Natural killer cell (primary cell): ENCODE data around the gene DOC2B. TPM values are rescaled to one million over a fixed set of nuclear protein-coding genes. Genes with fewer than 3 reads are reported as not detected.

Experiments
- ATAC-seq, 3 donors: fragments of 150-1000 bp in 2 of 3; fragments of 200-7000 bp in 1 of 3; cut with Tn5 transposase; 1 replicate in 1 of 3; 2 replicates in 2 of 3; pipeline ENCODE4 v1.10.0; 2021; ENCODE audit warnings: mild to moderate bottlenecking in 2 of 3, moderate library complexity in 2 of 3
- DNase-seq, 2 donors: peaks; one replicate each; pipeline versions ENCODE4 v3.0.0 to v3.0.0-alpha.2; 2013 to 2021; ENCODE audit warnings: mixed read lengths in 1 of 2
- H3K27ac ChIP-seq: one replicate; pipeline ENCODE4 v1.5.1; 2013; ENCODE audit warnings: mild to moderate bottlenecking, low read length
- H3K27me3 ChIP-seq: one replicate; pipeline ENCODE4 v1.6.1; 2013; ENCODE audit warnings: low read length; ENCODE audit not compliant: control insufficient read depth, insufficient read depth
- H3K36me3 ChIP-seq: one replicate; pipeline ENCODE4 v1.6.1; 2013; ENCODE audit warnings: low read length; ENCODE audit not compliant: control insufficient read depth, insufficient read depth
- H3K4me1 ChIP-seq: one replicate; pipeline ENCODE4 v1.6.1; 2013; ENCODE audit warnings: low read length; ENCODE audit not compliant: control insufficient read depth, insufficient read depth
- H3K4me3 ChIP-seq: one replicate; pipeline ENCODE4 v1.5.1; 2013; ENCODE audit warnings: low read length
- H3K9me3 ChIP-seq: one replicate; pipeline ENCODE4 v1.6.1; 2013; ENCODE audit warnings: low read length; ENCODE audit not compliant: control insufficient read depth, insufficient read depth
- H3K27ac Mint-ChIP-seq, 2 donors: one replicate each; pipeline ENCODE4 v1.8.0; 2022; ENCODE audit warnings: mild to moderate bottlenecking in 2 of 2, mixed read lengths in 2 of 2, moderate library complexity in 1 of 2
- H3K27me3 Mint-ChIP-seq, 2 donors: one replicate each; pipeline ENCODE4 v1.8.0; 2022; ENCODE audit warnings: low read depth in 2 of 2, mixed read lengths in 2 of 2
- H3K36me3 Mint-ChIP-seq: one replicate; pipeline ENCODE4 v1.8.0; 2022; ENCODE audit warnings: mixed read lengths
- H3K4me1 Mint-ChIP-seq, 2 donors: one replicate each; pipeline ENCODE4 v1.8.0; 2022; ENCODE audit warnings: mixed read lengths in 2 of 2
- H3K4me3 Mint-ChIP-seq: one replicate; pipeline ENCODE4 v1.8.0; 2022; ENCODE audit warnings: mild to moderate bottlenecking, moderate library complexity, mixed read lengths
- H3K9me3 Mint-ChIP-seq, 2 donors: one replicate each; pipeline ENCODE4 v1.8.0; 2022; ENCODE audit warnings: mixed read lengths in 2 of 2
- WGBS: methylation state at CpG from one replicate; pipeline ENCODE4 v1.1.7; 2013; ENCODE audit warnings: missing lambda C conversion rate; ENCODE audit not compliant: insufficient coverage; 5-methylcytosine and 5-hydroxymethylcytosine counted together
- intact Hi-C: fragments of 100-400 bp; cut with micrococcal nuclease; formaldehyde crosslinking; loops from one replicate; pipeline ENCODE4 v1.14.2; 2022
- total RNA-seq, 4 donors: library from RNA; stranded (reverse); fragments of 120-200 nt in 1 of 4; gene quantifications; one replicate each; pipeline versions ENCODE4 v1.2.3 to v1.2.4, GENCODE V29; 2013 to 2022
- TF ChIP-seq, protein P1 (sequence below): fragments of 200-600 bp; IDR thresholded peaks from one replicate; pipeline ENCODE4 v1.8.0; 2022; ENCODE audit warnings: antibody characterized with exemption

DOC2B gene
- total RNA-seq, 3 donors from 2014 or later (not counting 1 experiment from before 2014, with no cell fraction given): 0.07 to 0.20 TPM; not detected in 1

DNA sequence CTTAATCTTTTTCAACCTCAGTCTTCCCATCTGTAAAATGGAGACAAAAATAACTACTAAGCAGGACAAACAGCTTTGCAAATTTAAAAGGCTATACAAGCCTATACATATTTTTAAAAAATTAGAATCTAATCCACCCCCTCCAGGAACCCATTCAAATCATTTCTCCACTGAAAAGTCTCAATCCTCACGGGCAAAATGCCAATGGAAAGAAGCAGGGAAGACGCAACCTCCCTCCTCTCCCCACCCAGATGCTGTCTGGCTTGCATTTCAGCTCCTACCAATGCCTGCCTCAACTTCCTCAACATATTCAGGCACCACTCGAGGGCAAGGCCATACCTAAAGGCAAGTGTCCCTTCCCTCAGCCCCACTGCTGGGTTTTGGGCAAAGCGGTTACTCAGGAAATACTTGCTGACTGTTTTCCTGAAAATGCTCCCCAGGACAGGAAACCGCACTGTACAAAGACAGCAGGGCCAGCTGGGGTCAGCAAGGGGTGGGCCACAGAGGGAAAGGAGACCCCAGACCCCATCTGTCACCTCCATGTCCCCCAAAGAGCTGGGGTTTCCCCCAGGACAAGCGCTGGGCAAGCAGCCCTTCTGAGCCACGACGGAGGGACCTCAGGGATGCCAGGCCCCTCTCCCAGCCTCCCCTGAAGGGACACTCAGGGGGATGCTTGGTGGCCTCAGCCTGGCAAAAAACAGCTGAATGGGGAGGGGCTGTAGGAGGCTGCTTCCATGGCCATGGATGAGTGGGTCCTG is 47.7 kb upstream of the DOC2B start:
- Histone ChIP-seq H3K36me3 (no peaks in the 10 kb centered on the region), H3K27ac (no peak overlapping the region), H3K4me1 (peaks cover 7% of the 10 kb centered on the region), H3K4me3 (no peak overlapping the region), H3K9me3 (no peaks in the 10 kb centered on the region), H3K27me3 (no peaks in the 10 kb centered on the region)
- TF ChIP-seq, protein P1, sequence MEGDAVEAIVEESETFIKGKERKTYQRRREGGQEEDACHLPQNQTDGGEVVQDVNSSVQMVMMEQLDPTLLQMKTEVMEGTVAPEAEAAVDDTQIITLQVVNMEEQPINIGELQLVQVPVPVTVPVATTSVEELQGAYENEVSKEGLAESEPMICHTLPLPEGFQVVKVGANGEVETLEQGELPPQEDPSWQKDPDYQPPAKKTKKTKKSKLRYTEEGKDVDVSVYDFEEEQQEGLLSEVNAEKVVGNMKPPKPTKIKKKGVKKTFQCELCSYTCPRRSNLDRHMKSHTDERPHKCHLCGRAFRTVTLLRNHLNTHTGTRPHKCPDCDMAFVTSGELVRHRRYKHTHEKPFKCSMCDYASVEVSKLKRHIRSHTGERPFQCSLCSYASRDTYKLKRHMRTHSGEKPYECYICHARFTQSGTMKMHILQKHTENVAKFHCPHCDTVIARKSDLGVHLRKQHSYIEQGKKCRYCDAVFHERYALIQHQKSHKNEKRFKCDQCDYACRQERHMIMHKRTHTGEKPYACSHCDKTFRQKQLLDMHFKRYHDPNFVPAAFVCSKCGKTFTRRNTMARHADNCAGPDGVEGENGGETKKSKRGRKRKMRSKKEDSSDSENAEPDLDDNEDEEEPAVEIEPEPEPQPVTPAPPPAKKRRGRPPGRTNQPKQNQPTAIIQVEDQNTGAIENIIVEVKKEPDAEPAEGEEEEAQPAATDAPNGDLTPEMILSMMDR: no peak
- no peaks in the 10 kb centered on the region for H3K27me3 Mint-ChIP-seq
- no peak for DNase-seq
- no peaks in the 10 kb centered on the region for H3K4me1 Mint-ChIP-seq
- ATAC-seq: no peak
- WGBS: 68% methylated on average over 8 of the region's 8 CpGs
- no peak overlapping the region for H3K27ac Mint-ChIP-seq
- intact Hi-C loops: no loop called here
- no peaks in the 10 kb centered on the region for H3K9me3 Mint-ChIP-seq
- no peaks in the 10 kb centered on the region for H3K36me3 Mint-ChIP-seq
- H3K4me3 Mint-ChIP-seq: no peak overlapping the region

DNA sequence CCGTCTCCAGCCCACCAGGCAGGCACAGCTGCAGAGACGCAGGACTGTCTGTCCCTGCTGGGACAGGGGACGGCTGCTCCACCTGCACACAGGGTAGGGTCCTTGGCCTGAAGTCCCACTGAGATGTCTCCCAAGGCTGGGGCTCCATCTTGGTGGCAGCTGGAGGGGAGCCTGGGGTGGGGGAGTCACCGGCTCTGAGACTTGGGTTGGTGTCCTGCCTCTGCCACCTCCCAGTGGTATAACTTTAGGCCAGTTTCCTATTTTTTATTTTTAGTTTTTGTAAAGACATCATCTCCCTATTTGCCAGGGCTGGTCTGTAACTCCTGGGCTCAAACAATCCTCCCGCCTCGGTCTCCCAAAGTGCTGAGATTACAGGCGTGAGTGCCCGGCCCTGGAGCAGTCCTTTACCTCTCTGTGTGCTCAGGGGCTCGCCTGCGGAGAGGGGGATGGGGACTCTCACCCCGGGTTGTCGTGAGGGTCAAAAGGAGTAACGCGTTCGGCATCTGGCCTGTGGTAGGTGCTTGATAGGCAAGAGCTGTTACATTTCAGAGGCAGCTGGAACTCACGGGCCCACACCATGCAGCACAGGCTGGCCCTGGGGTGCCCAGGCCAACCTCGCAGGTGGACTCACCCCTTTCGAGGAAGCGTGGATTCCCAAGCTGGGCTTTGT is 46.6 kb upstream of the DOC2B start:
- Histone ChIP-seq H3K27me3 (no peaks in the 10 kb centered on the region), H3K27ac (no peak overlapping the region), H3K4me1 (peaks cover 3% of the 10 kb centered on the region), H3K36me3 (no peaks in the 10 kb centered on the region), H3K4me3 (no peak overlapping the region), H3K9me3 (no peaks in the 10 kb centered on the region)
- TF ChIP-seq, protein P1: no peak
- Mint-ChIP-seq H3K27me3 (no peaks in the 10 kb centered on the region), H3K4me3 (no peak overlapping the region), H3K4me1 (no peaks in the 10 kb centered on the region), H3K27ac (no peak overlapping the region), H3K36me3 (no peaks in the 10 kb centered on the region), H3K9me3 (no peaks in the 10 kb centered on the region)
- no peak for DNase-seq
- ATAC-seq: no peak
- intact Hi-C loops: no loop called here
- 84% methylated on average over 19 of the region's 19 CpGs for WGBS

DNA sequence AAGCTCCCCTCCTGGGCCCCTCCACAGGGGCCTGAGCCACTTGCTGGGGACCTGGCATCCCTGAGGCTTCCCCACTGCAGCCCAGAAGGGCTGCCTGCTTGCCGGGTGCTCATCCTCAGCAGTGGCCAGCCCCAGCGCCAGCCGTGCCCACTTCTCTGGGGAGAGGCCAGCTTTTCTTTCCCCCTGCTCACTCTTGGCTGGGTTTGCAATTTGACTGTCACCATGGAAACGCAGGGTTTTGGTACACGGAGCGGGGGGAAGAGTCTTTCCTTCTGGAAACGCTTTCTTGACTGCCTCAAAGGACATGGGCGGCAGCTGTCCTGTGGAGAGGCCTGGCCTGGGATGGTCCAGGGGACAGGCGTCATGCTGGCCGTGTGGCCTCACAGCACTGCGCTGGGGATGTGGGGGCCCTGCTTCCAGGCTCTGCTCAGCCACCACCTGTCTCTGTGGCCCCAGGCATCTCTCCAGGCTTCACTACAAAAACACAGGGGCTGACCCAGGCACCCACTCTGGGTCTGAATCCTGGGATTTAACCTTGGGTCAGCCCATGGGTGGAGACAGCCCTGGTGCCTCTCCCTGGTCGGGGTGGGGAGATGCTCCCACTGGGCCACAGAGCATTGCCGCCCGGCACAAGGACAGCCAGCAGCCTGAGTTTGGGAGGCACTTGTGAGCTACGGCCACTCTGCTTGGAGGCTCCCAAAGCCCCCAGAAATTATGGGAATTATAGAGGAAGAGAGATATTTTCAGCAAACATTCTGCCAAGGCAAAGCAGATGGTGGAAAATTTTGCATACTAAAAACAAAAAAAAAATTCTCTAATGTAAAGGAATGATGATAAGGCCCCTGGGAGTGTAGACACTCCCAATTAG is 45.9 kb upstream of the DOC2B start:
- no peak overlapping the region for H3K27ac ChIP-seq
- no peaks in the 10 kb centered on the region for H3K27me3 Mint-ChIP-seq
- intact Hi-C loops: no loop called here

More for the DNA sequence above, 45.9 kb upstream of the DOC2B start:
- no peak for DNase-seq
- Mint-ChIP-seq H3K27ac (no peak overlapping the region), H3K4me1 (no peaks in the 10 kb centered on the region), H3K36me3 (no peaks in the 10 kb centered on the region), H3K4me3 (no peak overlapping the region), H3K9me3 (no peaks in the 10 kb centered on the region)
- 75% methylated on average over 15 of the region's 15 CpGs for WGBS
- Histone ChIP-seq H3K27me3 (no peaks in the 10 kb centered on the region), H3K4me1 (no peaks in the 10 kb centered on the region), H3K4me3 (no peak overlapping the region), H3K9me3 (no peaks in the 10 kb centered on the region), H3K36me3 (no peaks in the 10 kb centered on the region)
- TF ChIP-seq, protein P1: no peak
- no peak for ATAC-seq
